H1 (cell line): Measurements from ENCODE around the gene MYLK. TPM values are rescaled to one million over a fixed set of nuclear protein-coding genes. Genes with fewer than 3 reads are reported as not detected.

Experiments
- CTCF ChIA-PET: fragments of 300-600 bp; sonication (Branson Sonifier 250); formaldehyde crosslinking; loops from one replicate; lab custom pipeline; 2021; ENCODE audit not compliant: partially characterized antibody; lab: Charles Lee
- POLR2A ChIA-PET: fragments of 300-600 bp; sonication (Branson Sonifier 250); formaldehyde crosslinking; loops from one replicate; lab custom pipeline; 2021; ENCODE audit warnings: inconsistent platforms; ENCODE audit not compliant: partially characterized antibody; lab: Charles Lee
- DNase-seq, 2 experiments: peaks; one replicate each; pipeline versions ENCODE4 v3.0.0 to v3.0.0-alpha.2; 2010 to 2022; ENCODE audit warnings: low spot score in 2 of 2, low read depth in 1 of 2, mixed read lengths in 1 of 2
- FAIRE-seq: peaks from 2 replicates; lab custom pipeline; 2011; peaks lifted over from hg19 to GRCh38; lab: Jason Lieb, UNC
- H2AFZ ChIP-seq: 2 replicates; pipeline ENCODE4 v1.8.1; 2012; ENCODE audit warnings: low read length, inconsistent platforms
- H2AK5ac ChIP-seq: 2 replicates; pipeline ENCODE4 v1.6.1; 2013; ENCODE audit warnings: low read depth, low read length
- H2BK120ac ChIP-seq: replicated peaks from 2 replicates; pipeline ENCODE3; 2013; ENCODE audit warnings: low read depth, low read length, inconsistent platforms
- H2BK12ac ChIP-seq: 2 replicates; pipeline ENCODE4 v1.6.1; 2013; ENCODE audit warnings: low read depth, low read length
- H2BK15ac ChIP-seq: 2 replicates; pipeline ENCODE4 v1.6.1; 2013; ENCODE audit warnings: low read length
- H2BK20ac ChIP-seq: 2 replicates; pipeline ENCODE4 v1.6.1; 2013; ENCODE audit warnings: low read length
- H2BK5ac ChIP-seq: 2 replicates; pipeline ENCODE4 v1.6.1; 2013; ENCODE audit warnings: low read depth, low read length
- H3K14ac ChIP-seq: 2 replicates; pipeline ENCODE4 v1.6.1; 2013; ENCODE audit warnings: inconsistent platforms; ENCODE audit not compliant: insufficient read length
- H3K18ac ChIP-seq: 2 replicates; pipeline ENCODE4 v1.6.1; 2013; ENCODE audit warnings: low read length; ENCODE audit errors: extremely low read depth
- H3K23ac ChIP-seq: 2 replicates; pipeline ENCODE4 v1.6.1; 2013; ENCODE audit warnings: inconsistent platforms; ENCODE audit not compliant: insufficient read length
- H3K23me2 ChIP-seq: 2 replicates; pipeline ENCODE4 v1.6.1; 2013; ENCODE audit warnings: low read depth, low read length
- H3K27ac ChIP-seq: 2 replicates; pipeline ENCODE4 v1.6.1; 2011; ENCODE audit warnings: low read depth, low read length, inconsistent platforms
- H3K27me3 ChIP-seq, 4 experiments: replicated peaks in 1 of 4; 1 replicate in 1 of 4; 2 replicates in 3 of 4; pipeline versions ENCODE4 v1.6.1 to v1.8.1; 2011 to 2013; ENCODE audit warnings: low read length in 3 of 4, mild to moderate bottlenecking in 3 of 4, inconsistent platforms in 2 of 4, mixed read lengths in 2 of 4, moderate library complexity in 1 of 4; ENCODE audit not compliant: control insufficient read depth in 3 of 4, insufficient read depth in 3 of 4; ENCODE audit errors: extremely low read depth in 1 of 4
- H3K36me3 ChIP-seq, 4 experiments: 2 replicates each; pipeline versions ENCODE4 v1.6.1 to v1.8.1; 2011 to 2013; ENCODE audit warnings: mild to moderate bottlenecking in 4 of 4, low read length in 3 of 4, moderate library complexity in 2 of 4, control low read depth in 1 of 4, inconsistent platforms in 1 of 4; ENCODE audit not compliant: insufficient read depth in 4 of 4, control insufficient read depth in 2 of 4
- H3K4ac ChIP-seq: replicated peaks from 2 replicates; pipeline ENCODE3; 2013; ENCODE audit warnings: low read length, low read depth, mixed read lengths, inconsistent platforms; ENCODE audit not compliant: insufficient read length
- H3K4me1 ChIP-seq, 4 experiments: replicated peaks in 1 of 4; 1 replicate in 1 of 4; 2 replicates in 3 of 4; pipeline versions ENCODE4 v1.6.1 to v1.8.1; 2011 to 2013; ENCODE audit warnings: low read length in 3 of 4, inconsistent platforms in 2 of 4, mixed read lengths in 1 of 4; ENCODE audit not compliant: insufficient read depth in 4 of 4, control insufficient read depth in 3 of 4
- H3K4me2 ChIP-seq, 2 experiments: 2 replicates each; pipeline versions ENCODE4 v1.6.1 to v1.8.1; 2011 to 2013; ENCODE audit warnings: low read depth in 2 of 2, low read length in 2 of 2, control low read depth in 1 of 2, inconsistent platforms in 1 of 2, mild to moderate bottlenecking in 1 of 2; ENCODE audit not compliant: insufficient read depth in 1 of 2
- H3K4me3 ChIP-seq, 4 experiments: fragments of 200-600, 300-600 bp in 1 of 4; sonication (generic), shearing (Covaris generic), sonication (Bioruptor Twin) in 1 of 4; 2 replicates each; pipeline versions ENCODE4 v1.5.1 to v1.8.1; 2011 to 2016; ENCODE audit warnings: low read length in 4 of 4, low read depth in 3 of 4, control low read depth in 2 of 4, inconsistent platforms in 2 of 4, mild to moderate bottlenecking in 2 of 4, mixed read lengths in 1 of 4, moderate library complexity in 1 of 4; ENCODE audit not compliant: insufficient read depth in 2 of 4; ENCODE audit errors: extremely low read depth in 1 of 4
- H3K56ac ChIP-seq: replicated peaks from 2 replicates; pipeline ENCODE3; 2013; ENCODE audit warnings: low read depth, mild to moderate bottlenecking, mixed read lengths, low read length, inconsistent platforms; ENCODE audit not compliant: insufficient read length
- H3K79me1 ChIP-seq: 2 replicates; pipeline ENCODE4 v1.6.1; 2013; ENCODE audit warnings: low read depth, low read length, control low read depth
- H3K79me2 ChIP-seq, 2 experiments: 2 replicates each; pipeline versions ENCODE4 v1.6.1 to v1.8.1; 2012 to 2013; ENCODE audit warnings: low read length in 2 of 2, mild to moderate bottlenecking in 2 of 2, inconsistent platforms in 1 of 2; ENCODE audit not compliant: insufficient read depth in 2 of 2, control insufficient read depth in 1 of 2
- H3K9ac ChIP-seq, 4 experiments: replicated peaks in 1 of 4; 1 replicate in 1 of 4; 2 replicates in 3 of 4; pipeline versions ENCODE4 v1.6.1 to v1.8.1; 2011 to 2013; ENCODE audit warnings: low read depth in 3 of 4, low read length in 3 of 4, control low read depth in 2 of 4, mild to moderate bottlenecking in 2 of 4, moderate library complexity in 2 of 4, inconsistent platforms in 1 of 4; ENCODE audit errors: extremely low read depth in 1 of 4
- H3K9me3 ChIP-seq, 2 experiments: 2 replicates each; pipeline versions ENCODE4 v1.6.1 to v1.8.1; 2012 to 2013; ENCODE audit warnings: mild to moderate bottlenecking in 2 of 2, moderate library complexity in 2 of 2, control low read depth in 1 of 2, inconsistent platforms in 1 of 2, low read depth in 1 of 2, low read length in 1 of 2, mixed read lengths in 1 of 2; ENCODE audit not compliant: insufficient read depth in 2 of 2
- H4K20me1 ChIP-seq, 2 experiments: replicated peaks in 1 of 2; 2 replicates each; pipeline versions ENCODE3 to v1.8.1; 2011 to 2013; ENCODE audit warnings: inconsistent platforms in 2 of 2, low read length in 2 of 2, mild to moderate bottlenecking in 1 of 2; ENCODE audit not compliant: insufficient read depth in 2 of 2, control insufficient read depth in 1 of 2
- H4K5ac ChIP-seq: 2 replicates; pipeline ENCODE4 v1.6.1; 2013; ENCODE audit warnings: low read length, low read depth, mixed read lengths, inconsistent platforms; ENCODE audit not compliant: insufficient read length
- H4K8ac ChIP-seq: 2 replicates; pipeline ENCODE4 v1.8.0; 2013; ENCODE audit warnings: mild to moderate bottlenecking, moderate library complexity, low read length, inconsistent platforms; ENCODE audit not compliant: insufficient read depth; ENCODE audit errors: extremely low read depth
- H4K91ac ChIP-seq: replicated peaks from 2 replicates; pipeline ENCODE3; 2013; ENCODE audit warnings: low read length, mixed read lengths, inconsistent platforms; ENCODE audit not compliant: insufficient read length
- ASH2L ChIP-seq: fragments of 200-600, 300-600 bp; sonication (generic); IDR thresholded peaks from one replicate; pipeline ENCODE4 v1.7.1; 2017; ENCODE audit warnings: low read length
- BRCA1 ChIP-seq: IDR thresholded peaks from 2 replicates; pipeline ENCODE4 v1.6.1; 2012; ENCODE audit warnings: low read depth, low read length, improper control_type of control experiment
- CHD1 ChIP-seq: IDR thresholded peaks from 2 replicates; pipeline ENCODE4 v1.6.1; 2012; ENCODE audit warnings: low read depth, low read length, improper control_type of control experiment
- HDAC6 ChIP-seq: IDR thresholded peaks from one replicate; pipeline ENCODE4 v1.7.1; 2012; ENCODE audit warnings: low read depth, mild to moderate bottlenecking, inconsistent platforms, low read length, moderate library complexity
- JUN ChIP-seq: IDR thresholded peaks from 2 replicates; pipeline ENCODE4 v1.6.1; 2011; ENCODE audit warnings: low read depth, mild to moderate bottlenecking, improper control_type of control experiment, low read length
- MAX ChIP-seq: IDR thresholded peaks from 2 replicates; pipeline ENCODE4 v1.6.1; 2012; ENCODE audit warnings: inconsistent platforms
- SP2 ChIP-seq: IDR thresholded peaks from 2 replicates; pipeline ENCODE4 v1.6.1; 2012; ENCODE audit warnings: mild to moderate bottlenecking, low read length, inconsistent platforms
- SP4 ChIP-seq: IDR thresholded peaks from 2 replicates; pipeline ENCODE4 v1.6.1; 2012; ENCODE audit warnings: low read length, inconsistent platforms
- SRF ChIP-seq: IDR thresholded peaks from 2 replicates; pipeline ENCODE4 v1.6.1; 2011; ENCODE audit warnings: mild to moderate bottlenecking, low read depth, low read length, moderate library complexity
- SUZ12 ChIP-seq: fragments of 200-600 bp; sonication (generic); IDR thresholded peaks from 2 replicates; pipeline ENCODE4 v1.6.1; 2012; ENCODE audit warnings: mild to moderate bottlenecking, inconsistent platforms, low read length, moderate library complexity, mixed read lengths
- TBP ChIP-seq: IDR thresholded peaks from 2 replicates; pipeline ENCODE4 v1.6.1; 2011; ENCODE audit warnings: low read depth, low read length, improper control_type of control experiment
- YY1 ChIP-seq: IDR thresholded peaks from 2 replicates; pipeline ENCODE4 v1.6.1; 2011; ENCODE audit warnings: low read depth, mild to moderate bottlenecking, low read length
- WGBS, 2 experiments: shearing (Covaris generic) in 1 of 2; methylation state at CpG; one replicate each; pipeline versions ENCODE4 v1.1.6 to v1.1.7; 2013 to 2015; ENCODE audit warnings: low lambda C conversion rate in 2 of 2, mixed read lengths in 2 of 2, inconsistent platforms in 1 of 2, low coverage in 1 of 2, missing lambda C conversion rate in 1 of 2; ENCODE audit not compliant: insufficient replicate concordance in 2 of 2, insufficient coverage in 1 of 2, insufficient read length in 1 of 2; ENCODE audit errors: extremely low coverage in 1 of 2, missing lambda C conversion rate in 1 of 2; 5-methylcytosine and 5-hydroxymethylcytosine counted together
- polyA plus RNA-seq, 7 experiments: library from polyadenylated mRNA; depleted of rRNA in 3 of 7; stranded (reverse) in 5 of 7; unstranded in 2 of 7; fragments of >200 nt in 5 of 7; fragments of 200-250 nt in 2 of 7; gene quantifications; 1 replicate in 5 of 7; 2 replicates in 1 of 7; 4 replicates in 1 of 7; pipeline versions ENCODE4 v1.2.1 to v1.2.3, GENCODE V29; 2011 to 2013; ENCODE audit warnings: missing spikeins in 2 of 7, mixed read lengths in 2 of 7
- total RNA-seq: library from RNA; stranded (reverse); fragmentation: NEBNext Ultra II Directional; extraction: Animal tissue kit (Norgen Biotek cat#: 25700); gene quantifications from 2 replicates; pipeline ENCODE4 v1.2.1, GENCODE V29; 2021
- TF ChIP-seq, protein P1 (sequence below), 3 experiments: IDR thresholded peaks; 1 replicate in 2 of 3; 2 replicates in 1 of 3; pipeline versions ENCODE4 v1.5.1 to v1.6.1; 2011; ENCODE audit warnings: low read length in 3 of 3, mild to moderate bottlenecking in 3 of 3, inconsistent platforms in 2 of 3, low read depth in 1 of 3, moderate library complexity in 1 of 3; ENCODE audit not compliant: insufficient read depth in 1 of 3; ENCODE audit errors: control extremely low read depth in 1 of 3

The MYLK gene
- total and polyA plus RNA-seq, 2 of the 8 experiments (the other 6 are each of a cell fraction or from before 2014, with no cell fraction given), result 11.6 to 21.3 TPM

GRCh38 chr3:123869165-123869564 lies 15.0 kb downstream of the MYLK start:
- peaks cover 0 to 5% (median 0%) of the 10 kb centered on the region in 4 experiments; a peak in 1 of 7 replicates for H3K4me1 ChIP-seq
- H3K4ac ChIP-seq, result no peak overlapping the region
- H2BK15ac ChIP-seq, result no peak overlapping the region
- H4K91ac ChIP-seq, result no peak overlapping the region
- no peaks in the 10 kb centered on the region; the same call in 1 of the 2 replicates for H3K79me1 ChIP-seq
- no peak overlapping the region for H3K14ac ChIP-seq
- H4K20me1 ChIP-seq, result no peaks in the 10 kb centered on the region
- H2BK20ac ChIP-seq, result no peak overlapping the region
- CTCF ChIA-PET, result interaction anchor here (2.8 kb wide), 1 partner anchor 13 kb away, joined by 14 read pairs; no protein-coding TSS in a partner anchor
- peaks cover 0 to 3% of the 10 kb centered on the region in 2 experiments; a peak in 1 of 4 replicates for H3K79me2 ChIP-seq
- H2BK120ac ChIP-seq, result no peak overlapping the region
- FAIRE-seq (no peak), DNase-seq (no peak)
- H2AFZ ChIP-seq, result no peak overlapping the region
- no peak overlapping the region for H2AK5ac ChIP-seq
- no peak overlapping the region for H3K23ac ChIP-seq
- H3K4me3 ChIP-seq, result no peak overlapping the region
- no peaks in the 10 kb centered on the region for H3K23me2 ChIP-seq
- POLR2A ChIA-PET, result no interaction called here
- H3K18ac ChIP-seq, result no peak overlapping the region
- no peaks in the 10 kb centered on the region for H3K36me3 ChIP-seq
- no peak overlapping the region for H3K9ac ChIP-seq
- 82% methylated on average over 1 of the region's 1 CpG; no CpG with 5 or more reads in 1 of the 2 experiments for WGBS, 2 experiments
- no peak overlapping the region for H3K4me2 ChIP-seq
- no peak overlapping the region for H3K56ac ChIP-seq
- H3K27ac ChIP-seq, result no peak overlapping the region
- no peak overlapping the region for H2BK5ac ChIP-seq
- H4K5ac ChIP-seq, result no peak overlapping the region
- no peaks in the 10 kb centered on the region for H3K27me3 ChIP-seq
- H2BK12ac ChIP-seq, result no peak overlapping the region
- no peaks in the 10 kb centered on the region for H3K9me3 ChIP-seq
- H4K8ac ChIP-seq, result no peak overlapping the region
- TF ChIP-seq, protein P1, sequence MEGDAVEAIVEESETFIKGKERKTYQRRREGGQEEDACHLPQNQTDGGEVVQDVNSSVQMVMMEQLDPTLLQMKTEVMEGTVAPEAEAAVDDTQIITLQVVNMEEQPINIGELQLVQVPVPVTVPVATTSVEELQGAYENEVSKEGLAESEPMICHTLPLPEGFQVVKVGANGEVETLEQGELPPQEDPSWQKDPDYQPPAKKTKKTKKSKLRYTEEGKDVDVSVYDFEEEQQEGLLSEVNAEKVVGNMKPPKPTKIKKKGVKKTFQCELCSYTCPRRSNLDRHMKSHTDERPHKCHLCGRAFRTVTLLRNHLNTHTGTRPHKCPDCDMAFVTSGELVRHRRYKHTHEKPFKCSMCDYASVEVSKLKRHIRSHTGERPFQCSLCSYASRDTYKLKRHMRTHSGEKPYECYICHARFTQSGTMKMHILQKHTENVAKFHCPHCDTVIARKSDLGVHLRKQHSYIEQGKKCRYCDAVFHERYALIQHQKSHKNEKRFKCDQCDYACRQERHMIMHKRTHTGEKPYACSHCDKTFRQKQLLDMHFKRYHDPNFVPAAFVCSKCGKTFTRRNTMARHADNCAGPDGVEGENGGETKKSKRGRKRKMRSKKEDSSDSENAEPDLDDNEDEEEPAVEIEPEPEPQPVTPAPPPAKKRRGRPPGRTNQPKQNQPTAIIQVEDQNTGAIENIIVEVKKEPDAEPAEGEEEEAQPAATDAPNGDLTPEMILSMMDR (IDR thresholded peaks at IDR 0.05; ENCODE audit: control extremely low read depth in 1 of 3, insufficient read depth in 1 of 3, low read depth in 1 of 3, low read length in 3 of 3), result no peak
- TF ChIP-seq BRCA1 (no peak), SP2 (no peak), YY1 (no peak), MAX (no peak), ASH2L (no peak), SUZ12 (no peak), JUN (no peak), SP4 (no peak), CHD1 (no peak), SRF (no peak), TBP (no peak), HDAC6 (no peak)
